Inferior parietal cortex (tissue), 1 donor: ENCODE measurements around the gene BPHL.
"Not testable (repeated sequence)": the region's sequence is repeated elsewhere in the genome, so short reads cannot be mapped to it uniquely, and the experiment has no call there.

ENCODE experiments used
- DNase-seq: peaks from one replicate; pipeline ENCODE4 v3.0.0-alpha.2; 2016; ENCODE audit errors: extremely low spot score

BPHL gene

GRCh38 chr6:3179945-3180344 lies 61.4 kb downstream of the BPHL start:
- DNase-seq: not testable (repeated sequence)

GRCh38 chr6:3181105-3181504 lies 62.6 kb downstream of the BPHL start:
- DNase-seq: no peak

- no peak for DNase-seq
Observed at GRCh38 chr6:3183066-3183465, 64.6 kb downstream of the BPHL start.

- DNase-seq: no peak
Observed at GRCh38 chr6:3186974-3187382, 68.5 kb downstream of the BPHL start.

- DNase-seq: no peak
Observed at GRCh38 chr6:3188262-3188661, 69.8 kb downstream of the BPHL start.

- not testable (repeated sequence) for DNase-seq
Observed at GRCh38 chr6:3189192-3189591, 70.7 kb downstream of the BPHL start.

GRCh38 chr6:3190056-3190455 lies 71.5 kb downstream of the BPHL start:
- DNase-seq: no peak

- no peak for DNase-seq
Observed at GRCh38 chr6:3190779-3191178, 72.3 kb downstream of the BPHL start.

GRCh38 chr6:3193102-3193849 lies 74.8 kb downstream of the BPHL start:
- DNase-seq: no peak

- peak; percentile 80 for DNase-seq
Observed at GRCh38 chr6:3194535-3195419, 76.3 kb downstream of the BPHL start.

- DNase-seq: no peak
Observed at GRCh38 chr6:3195420-3195694, 76.8 kb downstream of the BPHL start.

- no peak for DNase-seq
Observed at GRCh38 chr6:3195695-3196497, 77.4 kb downstream of the BPHL start.

GRCh38 chr6:3196770-3197169 lies 78.3 kb downstream of the BPHL start:
- no peak for DNase-seq

- not testable (repeated sequence) for DNase-seq
Observed at GRCh38 chr6:3197734-3198133, 79.2 kb downstream of the BPHL start.

GRCh38 chr6:3199382-3199781 lies 80.9 kb downstream of the BPHL start:
- no peak for DNase-seq

- DNase-seq: no peak
Observed at GRCh38 chr6:3200682-3201081, 82.2 kb downstream of the BPHL start.

- DNase-seq: no peak
Observed at GRCh38 chr6:3201388-3201787, 82.9 kb downstream of the BPHL start.
